GM12891 (cell line): ENCODE measurements around the gene MUC2. TPM values are rescaled to one million over a fixed set of nuclear protein-coding genes. Genes with fewer than 3 reads are reported as not detected.

Experiments used
- DNase-seq: peaks from one replicate; pipeline ENCODE4 v3.0.0; 2011; ENCODE audit warnings: low spot score; ENCODE audit not compliant: insufficient read length
- FAIRE-seq: peaks from 2 replicates; lab custom pipeline; 2011; peaks lifted over from hg19 to GRCh38; lab: Jason Lieb, UNC
- PAX5 ChIP-seq: IDR thresholded peaks from 2 replicates; pipeline ENCODE4 v1.6.1; 2011; ENCODE audit warnings: low read length, moderate library complexity, mild to moderate bottlenecking; ENCODE audit not compliant: insufficient read depth, severe bottlenecking
- POLR2A ChIP-seq: IDR thresholded peaks from 2 replicates; pipeline ENCODE4 v1.6.1; 2011; ENCODE audit warnings: low read depth, low read length, control low read depth
- POLR2AphosphoS5 ChIP-seq: IDR thresholded peaks from 2 replicates; pipeline ENCODE4 v1.6.1; 2011; ENCODE audit warnings: low read depth, low read length, control low read depth
- POU2F2 ChIP-seq: IDR thresholded peaks from 2 replicates; pipeline ENCODE4 v1.6.1; 2011; ENCODE audit warnings: low read depth, mild to moderate bottlenecking, control low read depth, low read length, moderate library complexity
- SPI1 ChIP-seq: IDR thresholded peaks from 2 replicates; pipeline ENCODE4 v1.6.1; 2011; ENCODE audit warnings: low read depth, low read length, control low read depth
- TAF1 ChIP-seq: IDR thresholded peaks from 2 replicates; pipeline ENCODE4 v1.6.1; 2011; ENCODE audit warnings: low read depth, low read length, control low read depth
- polyA plus RNA-seq: library from polyadenylated mRNA; unstranded; fragments of >200 nt; gene quantifications from one replicate; pipeline ENCODE4 v1.2.1, GENCODE V29; 2012; ENCODE audit warnings: low read depth, missing spikeins, inconsistent platforms; ENCODE audit not compliant: missing spikeins

The MUC2 gene
- 0.09 TPM for polyA plus RNA-seq

DNA sequence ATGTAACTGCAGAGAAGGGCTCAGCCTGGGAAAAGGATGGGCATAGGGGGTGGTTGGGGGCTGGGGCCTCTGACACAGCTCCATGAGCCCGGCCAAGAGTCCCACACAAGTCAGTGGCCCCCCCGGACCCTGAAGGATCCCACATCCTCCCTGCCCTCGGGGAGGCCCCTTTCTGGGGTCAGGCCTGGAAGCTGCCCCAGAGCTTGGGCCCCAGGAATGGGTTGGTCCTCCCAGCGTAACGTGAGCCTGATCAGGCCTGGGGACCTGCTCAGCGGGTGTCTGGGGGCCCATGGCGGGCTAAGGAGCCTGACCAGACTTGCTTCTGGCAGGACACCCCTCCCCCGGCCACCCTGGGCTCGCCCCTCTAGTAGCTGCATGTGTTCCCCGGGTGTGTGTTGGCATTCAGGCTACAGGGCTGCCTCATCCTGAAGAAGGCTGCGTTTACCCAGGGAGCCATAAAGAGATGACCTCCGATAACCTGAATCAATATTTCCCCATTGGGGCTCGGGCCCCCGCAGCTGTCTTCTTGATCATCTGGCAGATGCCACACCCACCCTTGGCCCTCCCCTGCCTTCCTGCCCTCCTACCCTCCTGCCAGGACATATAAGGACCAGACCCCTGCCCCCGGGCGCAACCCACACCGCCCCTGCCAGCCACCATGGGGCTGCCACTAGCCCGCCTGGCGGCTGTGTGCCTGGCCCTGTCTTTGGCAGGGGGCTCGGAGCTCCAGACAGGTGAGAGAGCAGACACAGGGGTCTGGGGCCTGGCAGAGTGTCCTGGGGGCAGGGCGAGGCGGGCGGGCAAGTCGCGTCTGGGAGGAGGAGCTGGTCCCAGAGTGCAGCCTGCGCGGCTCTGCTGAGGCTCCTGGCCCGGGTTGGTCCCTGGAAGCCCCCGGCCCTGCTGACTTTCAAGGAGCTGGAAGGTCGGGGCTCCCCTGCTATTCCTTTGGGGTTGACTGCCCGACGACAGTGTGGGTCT, at the start of gene MUC2:
TSS of gene MUC2 (plus strand) at position 631 of the 978 bp plus-strand sequence.
- TF ChIP-seq TAF1 (no peak), POLR2AphosphoS5 (no peak), SPI1 (no peak), POLR2A (no peak), PAX5 (no peak), POU2F2 (no peak)
- DNase-seq (no peak), FAIRE-seq (no peak)

DNA sequence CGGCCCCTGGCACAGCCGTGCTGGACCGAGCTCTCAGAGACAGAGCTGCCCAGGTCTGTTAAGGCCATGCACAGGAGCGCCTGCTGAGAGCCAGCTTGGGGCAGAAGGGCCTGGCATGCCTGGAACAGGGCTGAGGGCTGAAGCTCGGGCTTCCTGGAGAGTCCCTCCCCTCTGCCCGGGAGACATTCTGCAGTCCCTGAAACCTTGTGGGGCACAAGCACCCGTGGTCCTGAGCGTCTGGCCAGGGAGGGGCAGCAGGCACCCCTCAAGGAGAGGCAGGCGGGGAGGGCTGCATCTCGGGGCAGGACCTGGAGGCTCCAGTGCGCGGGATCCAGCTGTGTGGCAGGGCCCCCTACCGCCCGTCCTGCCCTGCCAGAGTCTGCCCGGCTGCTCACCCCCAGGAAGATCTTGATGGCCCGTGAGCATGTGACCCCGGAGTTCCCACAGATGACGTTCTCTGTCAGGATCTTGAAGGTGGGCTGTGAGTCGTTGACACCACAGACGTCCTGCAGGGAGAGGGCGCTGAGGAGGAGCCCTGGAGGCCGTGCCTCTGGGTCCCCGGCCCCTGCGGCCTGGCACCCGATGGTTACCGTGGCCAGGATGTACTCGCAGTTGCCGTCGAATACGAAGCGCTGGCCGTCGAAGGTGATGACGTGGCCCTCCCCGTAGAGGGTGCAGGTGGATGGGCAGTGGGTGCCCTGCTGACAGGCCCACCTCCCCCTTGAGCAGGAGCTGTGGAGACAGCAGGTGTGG, 49.1 kb upstream of the MUC2 start:
- no peak for TF ChIP-seq SPI1
- TF ChIP-seq POU2F2: no peak
- TF ChIP-seq PAX5: no peak
- DNase-seq (no peak), FAIRE-seq (no peak)

DNA sequence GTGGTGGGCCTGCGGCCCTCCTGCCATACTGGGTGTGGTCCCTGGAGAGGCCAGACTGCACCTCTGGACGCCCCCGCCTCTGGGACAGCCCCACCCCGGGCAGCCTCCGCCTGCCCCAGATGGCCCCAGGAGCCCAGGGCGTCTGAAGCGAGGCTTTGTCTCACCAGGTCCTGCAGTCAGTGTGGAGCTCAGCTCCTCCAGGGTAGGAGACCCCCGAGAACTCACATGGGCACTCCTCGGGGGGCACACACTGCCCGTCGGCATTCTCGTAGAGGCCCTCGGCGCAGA, 48.6 kb upstream of the MUC2 start:
- TF ChIP-seq POLR2AphosphoS5 (no peak), POLR2A (no peak), PAX5 (no peak), TAF1 (no peak), POU2F2 (no peak), SPI1 (no peak)
- FAIRE-seq (no peak), DNase-seq (no peak)

DNA sequence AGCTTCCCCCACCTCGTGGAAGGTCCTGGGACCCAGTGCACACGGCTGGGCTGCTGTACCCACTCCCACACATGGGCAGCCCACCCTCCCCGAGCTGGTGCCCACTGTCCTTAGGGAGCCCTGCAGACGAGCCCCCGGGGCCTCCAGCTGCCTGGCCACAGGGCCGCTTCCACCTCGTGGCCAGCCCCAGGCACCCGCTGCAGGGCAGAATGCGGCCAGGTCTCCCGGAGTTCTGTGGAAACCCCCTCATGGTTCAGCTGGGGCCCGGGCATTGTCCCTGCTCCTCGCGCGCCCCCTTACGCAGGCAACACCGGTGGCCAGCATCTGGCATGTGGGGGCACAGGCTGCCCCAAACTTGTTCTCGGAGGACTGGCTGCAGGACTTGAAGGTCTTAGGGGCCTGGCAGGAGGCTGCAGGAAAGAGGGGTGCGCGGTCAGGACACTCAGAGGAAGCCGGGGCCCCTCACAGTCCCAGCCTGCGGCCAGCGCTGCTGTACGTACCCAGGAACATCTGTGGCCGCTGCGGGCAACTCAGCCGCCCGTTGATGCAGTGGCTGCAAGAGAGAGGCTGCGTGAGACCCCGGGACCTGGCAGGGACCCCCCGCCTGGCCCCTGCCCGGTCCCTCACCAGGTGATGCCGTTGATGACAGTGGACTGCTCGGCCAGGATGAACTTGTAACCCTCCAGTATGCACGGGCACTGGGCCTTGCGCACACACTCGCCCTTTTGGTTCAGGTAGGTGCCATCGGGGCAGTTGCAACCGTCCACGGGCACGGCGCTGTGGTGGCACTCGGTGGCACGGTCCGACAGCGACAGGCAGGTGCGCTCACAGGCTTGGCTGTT, 47.8 kb upstream of the MUC2 start:
- no peak for FAIRE-seq
- TF ChIP-seq POLR2AphosphoS5 (no peak), PAX5 (no peak), POLR2A (no peak), SPI1 (no peak)

GRCh38 chr11:1027483-1028290, 47.0 kb upstream of the MUC2 start:
- DNase-seq (no peak), FAIRE-seq (no peak)
- no peak for TF ChIP-seq TAF1

More for the DNA sequence above, 47.8 kb upstream of the MUC2 start:
- DNase-seq: no peak

- FAIRE-seq (no peak), DNase-seq (no peak)
- TF ChIP-seq POLR2A: no peak
- no peak for TF ChIP-seq POU2F2
- no peak for TF ChIP-seq SPI1
- TF ChIP-seq POLR2AphosphoS5: no peak
- no peak for TF ChIP-seq TAF1
- no peak for TF ChIP-seq PAX5
Observed at GRCh38 chr11:1028291-1028540, 46.5 kb upstream of the MUC2 start.

- TF ChIP-seq POU2F2 (no peak), SPI1 (no peak), POLR2A (no peak)
- FAIRE-seq: no peak
- DNase-seq: no peak
Observed at GRCh38 chr11:1028616-1029015, 46.1 kb upstream of the MUC2 start.

DNA sequence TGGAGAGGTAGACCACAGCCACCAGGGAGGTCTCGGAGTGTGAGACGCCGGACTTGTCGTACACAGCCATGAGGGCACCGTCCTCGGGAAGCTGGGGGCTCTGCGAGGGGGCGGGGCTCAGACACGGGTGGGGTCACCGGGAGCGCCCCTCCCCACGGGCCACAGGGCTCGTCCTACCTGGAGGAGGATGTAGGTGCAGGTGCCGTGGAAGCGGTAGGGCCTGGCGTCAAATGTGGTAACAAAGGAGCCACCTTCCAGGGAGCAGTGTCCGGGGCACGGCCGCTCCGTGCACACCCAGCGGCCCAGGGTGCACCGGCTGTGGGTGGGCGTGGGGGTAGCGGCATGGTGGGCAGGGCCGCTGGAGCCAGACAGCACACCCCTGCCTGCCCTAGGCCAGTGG, 45.6 kb upstream of the MUC2 start:
- DNase-seq (no peak), FAIRE-seq (no peak)
- TF ChIP-seq SPI1 (no peak), POLR2A (no peak), PAX5 (no peak), POU2F2 (no peak), POLR2AphosphoS5 (no peak), TAF1 (no peak)

GRCh38 chr11:1029654-1030053, 45.0 kb upstream of the MUC2 start:
- no peak for DNase-seq
- no peak for FAIRE-seq
- TF ChIP-seq PAX5 (no peak), TAF1 (no peak), SPI1 (no peak), POLR2AphosphoS5 (no peak), POLR2A (no peak), POU2F2 (no peak)
